Fibroblast of skin of left quadriceps (primary cell): ENCODE measurements around the gene EFNB3.
A peak's percentile ranks its signal among the peaks of the same experiment; 100 is the strongest.

Experiments used
- DNase-seq, 2 experiments: peaks; one replicate each; pipeline ENCODE4 v3.0.0-alpha.2; 2013; ENCODE audit warnings: low read depth in 2 of 2

The EFNB3 gene

DNA sequence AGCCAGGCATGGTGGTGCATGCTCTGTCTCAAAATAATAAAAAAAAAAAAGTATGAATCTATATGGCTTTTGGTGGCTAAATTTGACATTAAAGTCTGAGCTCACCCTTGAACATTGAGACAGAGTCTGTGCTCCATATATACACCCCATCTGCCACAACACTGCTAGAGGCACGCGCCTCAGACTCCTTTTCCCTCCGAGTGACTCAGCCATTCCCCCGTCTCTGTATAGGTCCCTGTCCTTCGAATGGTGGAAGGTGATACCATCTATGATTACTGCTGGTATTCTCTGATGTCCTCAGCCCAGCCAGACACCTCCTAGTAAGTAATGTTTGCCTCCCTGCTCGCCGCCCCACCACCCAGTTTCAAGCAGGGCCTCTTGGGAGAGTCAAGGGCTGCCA lies 4.5 kb upstream of the EFNB3 start:
- no peak for DNase-seq

- no peak for DNase-seq
Measured at GRCh38 chr17:7701681-7702080, 3.3 kb upstream of the EFNB3 start.

DNA sequence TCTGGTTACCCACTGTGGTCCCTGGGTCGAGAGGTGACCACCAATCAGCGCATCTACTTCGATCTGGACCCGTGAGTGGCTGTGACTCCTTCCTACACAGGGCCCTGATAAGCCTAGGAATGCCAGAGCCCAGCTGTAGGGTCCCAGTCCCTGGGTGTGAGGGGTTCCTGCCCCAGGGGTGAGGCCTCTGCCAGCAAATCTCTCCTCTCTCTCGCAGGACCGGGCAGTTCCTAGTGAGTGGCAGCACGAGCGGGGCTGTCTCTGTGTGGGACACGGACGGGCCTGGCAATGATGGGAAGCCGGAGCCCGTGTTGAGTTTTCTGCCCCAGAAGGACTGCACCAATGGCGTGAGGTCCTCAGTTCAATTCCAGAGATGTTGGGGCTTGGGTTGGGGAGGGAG lies 2.2 kb upstream of the EFNB3 start:
- no peak for DNase-seq

- peak in 1 of 2 experiments; percentile 20 for DNase-seq
Measured at GRCh38 chr17:7703584-7704479, 1.2 kb upstream of the EFNB3 start.

DNA sequence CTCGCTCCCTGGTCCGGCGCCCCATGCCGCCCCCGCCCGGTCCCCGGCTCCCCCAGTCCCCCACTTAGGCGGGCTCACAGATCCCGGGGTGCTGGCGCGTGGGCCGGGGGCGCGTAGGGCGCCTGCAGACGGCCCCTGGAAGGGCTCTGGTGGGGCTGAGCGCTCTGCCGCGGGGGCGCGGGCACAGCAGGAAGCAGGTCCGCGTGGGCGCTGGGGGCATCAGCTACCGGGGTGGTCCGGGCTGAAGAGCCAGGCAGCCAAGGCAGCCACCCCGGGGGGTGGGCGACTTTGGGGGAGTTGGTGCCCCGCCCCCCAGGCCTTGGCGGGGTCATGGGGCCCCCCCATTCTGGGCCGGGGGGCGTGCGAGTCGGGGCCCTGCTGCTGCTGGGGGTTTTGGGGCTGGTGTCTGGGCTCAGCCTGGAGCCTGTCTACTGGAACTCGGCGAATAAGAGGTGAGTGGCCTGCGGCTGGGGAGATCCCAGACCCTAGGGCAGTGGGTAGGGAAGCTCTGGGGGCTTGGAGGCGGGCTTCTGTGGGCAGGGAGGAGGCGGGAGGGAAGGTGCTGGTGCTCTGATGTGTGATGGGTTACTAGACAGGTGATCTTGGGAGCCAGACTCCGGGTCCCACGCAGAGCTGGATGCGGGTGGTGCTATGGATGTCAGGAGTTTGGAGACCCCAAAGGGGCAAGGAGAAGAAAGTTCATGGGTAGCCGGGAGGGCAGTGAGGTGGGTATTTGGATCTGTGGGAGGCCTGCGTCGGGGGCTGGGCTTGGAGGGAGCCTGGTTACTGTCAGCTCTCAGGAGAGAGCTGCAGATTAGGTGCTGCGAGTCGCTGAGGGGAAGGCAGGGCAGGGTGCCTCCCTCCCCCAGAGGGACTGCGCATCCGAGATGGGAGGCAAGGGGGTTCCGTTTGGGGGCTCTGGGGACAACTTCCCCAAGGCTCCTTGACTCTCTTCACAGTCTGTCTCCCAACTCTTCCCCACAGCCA lies 560 bp downstream of the EFNB3 start:
- no peak for DNase-seq

DNA sequence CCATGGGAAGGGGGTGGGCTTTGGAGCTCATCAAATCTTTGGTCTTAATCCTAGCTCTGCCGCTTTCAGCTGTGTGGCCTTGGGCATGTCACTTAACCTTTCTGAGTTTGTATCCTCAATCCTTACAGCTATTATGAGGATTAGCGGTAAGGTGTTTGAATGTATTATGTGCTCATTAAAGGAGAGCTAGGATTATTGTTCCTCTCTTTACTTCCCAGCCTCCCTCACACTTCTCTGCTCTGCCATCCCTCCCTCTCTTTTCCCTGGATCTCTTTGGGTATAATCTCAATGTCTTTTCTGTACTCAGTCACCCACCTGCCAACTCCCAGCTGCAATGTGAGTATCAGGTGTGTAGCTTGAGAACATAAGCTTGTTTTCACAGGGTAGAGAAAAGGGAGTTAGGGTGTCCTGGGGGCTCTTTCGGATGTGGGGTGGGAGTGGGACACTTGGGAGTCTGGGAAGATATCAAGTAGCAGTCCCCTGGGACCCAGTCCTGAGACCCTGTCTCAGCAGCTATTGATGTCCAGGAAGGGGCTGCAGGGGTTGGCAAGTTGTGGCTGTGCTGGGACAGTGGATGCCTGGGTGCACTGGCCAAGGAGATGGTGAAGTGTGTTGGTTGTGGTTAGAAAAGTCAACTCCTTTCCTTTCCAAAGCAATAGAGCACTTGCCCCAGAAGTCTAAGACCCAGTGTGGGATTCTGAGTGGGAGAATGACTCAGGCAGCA lies 1.8 kb downstream of the EFNB3 start:
- no peak for DNase-seq

- DNase-seq = no peak
Measured at GRCh38 chr17:7707446-7707845, 2.4 kb downstream of the EFNB3 start.

DNA sequence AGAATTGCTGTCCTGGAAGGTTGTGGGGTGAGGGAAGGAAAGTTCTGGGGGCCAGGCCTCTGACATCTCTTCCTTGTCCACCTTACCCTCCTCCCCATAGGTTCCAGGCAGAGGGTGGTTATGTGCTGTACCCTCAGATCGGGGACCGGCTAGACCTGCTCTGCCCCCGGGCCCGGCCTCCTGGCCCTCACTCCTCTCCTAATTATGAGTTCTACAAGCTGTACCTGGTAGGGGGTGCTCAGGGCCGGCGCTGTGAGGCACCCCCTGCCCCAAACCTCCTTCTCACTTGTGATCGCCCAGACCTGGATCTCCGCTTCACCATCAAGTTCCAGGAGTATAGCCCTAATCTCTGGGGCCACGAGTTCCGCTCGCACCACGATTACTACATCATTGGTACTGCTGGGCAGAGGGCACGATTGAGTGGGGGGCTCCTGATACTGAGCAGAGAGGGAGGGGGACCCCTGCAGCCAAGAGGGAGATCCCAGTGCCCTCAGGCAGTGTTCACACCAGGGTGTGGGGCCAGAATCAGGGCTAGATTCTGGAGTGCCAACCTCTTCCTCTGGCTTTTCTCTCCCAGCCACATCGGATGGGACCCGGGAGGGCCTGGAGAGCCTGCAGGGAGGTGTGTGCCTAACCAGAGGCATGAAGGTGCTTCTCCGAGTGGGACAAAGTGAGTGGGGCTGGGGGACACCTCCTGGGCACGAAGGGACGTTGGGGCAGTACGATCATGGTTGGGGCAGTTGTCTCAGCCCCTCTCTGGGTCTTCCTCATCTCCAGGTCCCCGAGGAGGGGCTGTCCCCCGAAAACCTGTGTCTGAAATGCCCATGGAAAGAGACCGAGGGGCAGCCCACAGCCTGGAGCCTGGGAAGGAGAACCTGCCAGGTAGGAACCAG lies 3.1 kb downstream of the EFNB3 start:
- DNase-seq = no peak

GRCh38 chr17:7709031-7709430 lies 4.0 kb downstream of the EFNB3 start:
- no peak for DNase-seq

GRCh38 chr17:7710301-7710700 lies 5.3 kb downstream of the EFNB3 start:
- DNase-seq = no peak

DNA sequence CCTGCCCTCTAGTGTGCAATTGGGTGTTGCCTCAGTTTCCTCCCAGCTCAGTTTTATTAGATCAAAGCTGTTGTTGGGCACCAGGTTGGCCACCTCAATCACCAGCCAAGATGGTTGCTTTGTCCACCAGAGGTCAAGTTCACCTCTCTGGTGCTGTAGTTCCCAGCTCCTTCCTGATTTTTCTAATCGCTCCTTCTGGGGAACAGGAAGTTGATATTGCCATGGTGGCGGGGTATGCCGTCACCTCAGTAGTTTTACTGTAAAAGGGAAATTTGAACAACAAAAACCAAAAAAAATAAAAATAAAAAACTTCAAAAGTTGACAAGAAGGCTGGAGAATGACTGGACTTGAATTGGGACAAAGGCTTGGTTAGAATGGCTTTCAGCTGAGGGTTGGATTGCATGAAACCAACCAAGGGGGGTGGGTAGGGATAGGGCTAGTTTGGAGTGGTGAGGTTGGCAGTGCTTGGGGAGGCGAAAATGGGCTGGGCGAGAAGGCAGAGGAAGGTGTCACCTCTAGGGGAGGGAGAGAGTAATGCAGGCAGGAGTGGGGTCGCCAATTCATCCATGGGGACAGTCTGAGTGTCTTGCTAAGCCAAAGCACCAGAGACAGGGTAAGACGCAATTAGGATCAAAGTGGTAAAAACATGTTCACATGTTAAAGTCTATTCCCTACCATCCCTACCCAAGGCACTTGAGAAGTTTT lies 6.2 kb downstream of the EFNB3 start:
- no peak for DNase-seq

GRCh38 chr17:7712111-7712771 lies 7.2 kb downstream of the EFNB3 start:
- DNase-seq = no peak

DNA sequence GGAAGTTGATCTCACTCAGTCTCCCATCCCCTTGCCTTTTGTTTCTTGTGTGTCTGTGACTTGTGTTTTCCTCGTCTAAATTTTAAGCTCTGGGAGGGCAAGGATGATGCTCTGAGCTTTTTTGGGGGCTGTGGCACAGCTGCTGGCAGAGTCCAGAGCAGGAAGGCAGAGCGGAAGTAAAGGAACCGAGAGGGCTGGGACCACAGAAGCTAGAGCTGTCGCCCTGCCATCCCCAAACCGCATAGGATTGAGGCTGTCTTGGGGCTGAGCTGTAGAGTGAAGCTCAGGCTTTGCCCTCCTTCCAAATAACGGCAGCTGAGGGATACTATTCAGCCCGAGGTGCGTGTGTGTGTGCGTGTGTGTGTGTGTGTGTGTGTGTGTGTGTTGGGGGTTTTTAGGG lies 8.8 kb downstream of the EFNB3 start:
- DNase-seq = no peak

DNA sequence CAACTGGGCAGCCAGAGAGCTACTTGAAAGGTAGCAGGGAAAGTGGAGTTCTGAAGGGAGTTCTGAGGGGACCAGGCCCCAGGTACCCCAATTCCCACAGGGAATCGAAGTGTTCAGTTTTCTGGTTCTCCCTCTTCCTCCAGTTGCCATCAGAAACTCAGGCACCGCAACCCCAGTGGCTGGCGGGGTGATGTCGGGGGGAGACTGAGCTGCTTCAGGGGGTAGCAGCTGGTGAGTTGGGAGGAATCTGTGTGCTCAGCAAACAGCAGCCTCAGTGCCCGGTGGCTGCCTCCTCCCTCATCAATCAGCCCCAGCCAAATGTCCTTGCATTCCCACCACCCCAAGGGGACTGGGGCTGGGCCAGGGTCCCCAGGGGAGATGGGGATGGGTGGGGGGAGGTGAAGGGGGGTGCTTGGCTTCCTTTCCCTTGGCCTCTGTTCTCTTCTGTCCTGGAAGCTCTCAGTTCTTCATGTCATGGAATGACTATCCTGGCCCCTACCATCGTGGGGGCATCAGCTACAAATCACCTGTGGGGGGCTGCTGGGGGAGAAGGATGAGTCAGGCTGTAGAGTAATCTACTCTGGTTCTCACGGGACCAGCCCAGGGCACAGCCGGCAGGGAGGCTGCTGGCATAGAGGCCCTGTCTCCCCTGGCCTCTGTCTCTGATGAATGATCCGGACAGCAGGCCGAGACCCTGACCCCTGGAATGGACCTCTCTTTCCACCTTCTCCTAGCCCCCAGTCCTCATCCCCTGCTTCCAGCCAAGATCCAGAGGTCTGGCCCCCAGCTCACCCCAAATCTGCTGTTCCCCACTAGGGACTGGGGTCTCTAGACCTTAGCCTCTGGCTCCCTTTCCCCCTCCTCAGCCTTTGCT lies 10.0 kb downstream of the EFNB3 start:
- DNase-seq = no peak

DNA sequence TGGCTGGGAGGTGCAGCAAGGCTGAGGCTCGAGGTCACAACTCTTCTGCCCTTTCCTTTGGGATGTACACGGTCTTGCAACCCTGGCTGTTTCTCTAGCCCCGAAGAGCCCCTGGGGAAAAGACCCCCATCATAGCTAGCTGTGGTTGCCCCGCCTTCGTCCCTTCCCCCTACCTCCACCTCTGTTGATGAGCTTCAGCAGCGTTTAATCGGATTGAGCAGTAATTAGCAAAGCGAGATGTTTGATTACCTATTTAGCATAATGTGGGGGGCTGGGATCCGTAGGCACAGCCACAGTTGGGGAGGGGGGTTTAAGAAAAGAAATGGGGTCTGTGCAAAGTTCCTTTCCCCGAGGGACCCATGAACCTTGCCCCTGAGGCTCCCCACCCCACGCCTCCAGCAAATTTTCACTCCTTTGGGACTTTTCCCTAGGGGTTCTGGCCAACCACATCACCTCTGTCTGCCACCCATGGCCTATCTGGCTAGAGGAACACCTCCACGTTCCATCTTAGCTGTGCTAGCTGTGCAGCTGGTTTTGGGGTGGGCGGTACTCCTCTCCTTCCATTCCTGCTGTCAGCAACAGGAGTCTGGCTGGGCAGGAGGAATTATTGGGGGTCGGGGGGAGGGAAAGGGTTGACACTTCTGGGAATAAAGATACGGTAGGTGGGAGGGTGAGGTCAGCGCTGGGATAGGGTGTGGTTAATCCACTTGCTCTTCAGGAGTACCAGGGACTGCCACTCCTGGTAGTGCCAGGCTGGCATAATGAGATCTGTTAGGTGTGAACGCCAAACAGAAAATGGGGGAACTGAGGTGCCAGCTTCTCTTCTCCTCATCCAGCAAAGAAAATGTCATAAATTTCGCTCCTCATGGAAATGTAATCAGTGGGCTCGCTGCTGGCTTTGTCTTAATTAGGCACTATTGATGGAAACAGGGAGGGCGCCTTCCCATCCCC lies 11.2 kb downstream of the EFNB3 start:
- no peak for DNase-seq

GRCh38 chr17:7716901-7717755 lies 12.1 kb downstream of the EFNB3 start, which contains the start of gene DNAH2:
Gene DNAH2 (plus strand): TSS chr17:7717744. CDS start chr17:7719735, 1,991 bp downstream.
- peak; percentile 91 to 96 for DNase-seq
